Subcutaneous adipose tissue (tissue), 4 donors: ENCODE measurements around the gene GFOD1. TPM values are rescaled to one million over a fixed set of nuclear protein-coding genes. Genes with fewer than 3 reads are reported as not detected.

Source experiments
- CTCF ChIP-seq: fragments of 450-650 bp; IDR thresholded peaks from one replicate; pipeline ENCODE4 v1.5.1; 2016; ENCODE audit warnings: low read depth, mild to moderate bottlenecking, control low read depth, antibody characterized with exemption, moderate library complexity
- total RNA-seq, 4 donors: library from RNA; depleted of rRNA; stranded (reverse); fragments of >200 nt; gene quantifications; one replicate each; pipeline ENCODE4 v1.1.0, GENCODE V29; 2016

GFOD1 gene
- total RNA-seq, 4 donors from 2014 or later, result 26.2 to 68.9 (median 29.1) TPM

GRCh38 chr6:13466304-13467215 is 20.8 kb downstream of the GFOD1 start:
- no peak for TF ChIP-seq CTCF

- TF ChIP-seq CTCF, result no peak
Measured at GRCh38 chr6:13465734-13466133, 21.7 kb downstream of the GFOD1 start.

- TF ChIP-seq CTCF, result no peak
Measured at GRCh38 chr6:13463941-13464340, 23.5 kb downstream of the GFOD1 start.

- no peak for TF ChIP-seq CTCF
Measured at GRCh38 chr6:13463328-13463717, 24.1 kb downstream of the GFOD1 start.

- TF ChIP-seq CTCF, result no peak
Measured at GRCh38 chr6:13462458-13463327, 24.7 kb downstream of the GFOD1 start.

- TF ChIP-seq CTCF, result no peak
Measured at GRCh38 chr6:13461805-13462204, 25.6 kb downstream of the GFOD1 start.

GRCh38 chr6:13461307-13461706 is 26.1 kb downstream of the GFOD1 start:
- TF ChIP-seq CTCF, result no peak
